Stimulated activated CD8-positive, alpha-beta memory T cell treated with anti-CD3 and anti-CD28 coated beads, Interleukin-7, amount 100 ng/mL, for 24 hours (primary cell): ENCODE results near the gene BPIFB4.
"Not testable (repeated sequence)": the region's sequence is repeated elsewhere in the genome, so short reads cannot be mapped to it uniquely, and the experiment has no call there.

Source experiments
- DNase-seq: peaks from one replicate; pipeline ENCODE4 v3.0.0-alpha.2; 2020; ENCODE audit warnings: low read depth

Gene BPIFB4

GRCh38 chr20:33091147-33091546 lies 11.7 kb downstream of the BPIFB4 start:
- DNase-seq: no peak

GRCh38 chr20:33091693-33092092 lies 12.2 kb downstream of the BPIFB4 start:
- no peak for DNase-seq

DNA sequence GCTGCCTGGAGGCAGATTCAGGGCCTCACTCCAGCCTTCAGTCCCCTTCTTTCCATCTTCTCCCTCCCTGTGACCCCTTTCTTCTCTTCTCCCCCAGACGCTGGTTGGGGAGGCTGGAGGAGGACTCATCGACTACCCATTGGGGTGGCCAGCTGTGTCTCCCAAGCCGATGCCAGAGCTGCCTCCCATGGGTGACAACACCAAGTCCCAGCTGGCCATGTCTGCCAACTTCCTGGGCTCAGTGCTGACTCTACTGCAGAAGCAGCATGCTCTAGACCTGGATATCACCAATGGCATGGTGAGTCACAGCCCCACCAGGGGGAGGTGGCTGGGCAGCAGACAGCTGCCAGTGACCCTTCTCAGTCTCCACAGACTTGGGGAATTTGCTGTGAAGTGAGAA lies 12.9 kb downstream of the BPIFB4 start:
- no peak for DNase-seq

GRCh38 chr20:33093074-33093473 lies 13.6 kb downstream of the BPIFB4 start:
- no peak for DNase-seq

DNA sequence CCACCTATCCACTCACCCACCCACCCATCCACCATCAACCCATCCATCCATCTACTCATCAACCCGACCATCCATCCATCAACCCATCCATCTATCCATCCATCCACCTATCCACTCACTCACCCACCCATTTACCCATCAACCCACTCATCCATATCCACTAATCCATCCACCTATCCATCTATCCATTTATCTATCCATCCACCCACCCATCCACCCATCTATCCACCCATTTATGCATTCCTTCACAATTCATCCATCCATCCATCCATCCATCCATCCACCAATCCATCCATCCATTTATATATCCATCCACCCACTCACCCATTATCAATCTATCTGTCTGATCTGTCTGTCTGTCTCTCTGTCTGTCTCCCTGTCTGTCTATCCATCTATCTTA lies 14.1 kb downstream of the BPIFB4 start:
- DNase-seq: no peak

GRCh38 chr20:33095249-33095648 lies 15.8 kb downstream of the BPIFB4 start:
- DNase-seq: no peak

GRCh38 chr20:33095902-33096584 lies 16.6 kb downstream of the BPIFB4 start:
- peak; percentile 1 for DNase-seq

DNA sequence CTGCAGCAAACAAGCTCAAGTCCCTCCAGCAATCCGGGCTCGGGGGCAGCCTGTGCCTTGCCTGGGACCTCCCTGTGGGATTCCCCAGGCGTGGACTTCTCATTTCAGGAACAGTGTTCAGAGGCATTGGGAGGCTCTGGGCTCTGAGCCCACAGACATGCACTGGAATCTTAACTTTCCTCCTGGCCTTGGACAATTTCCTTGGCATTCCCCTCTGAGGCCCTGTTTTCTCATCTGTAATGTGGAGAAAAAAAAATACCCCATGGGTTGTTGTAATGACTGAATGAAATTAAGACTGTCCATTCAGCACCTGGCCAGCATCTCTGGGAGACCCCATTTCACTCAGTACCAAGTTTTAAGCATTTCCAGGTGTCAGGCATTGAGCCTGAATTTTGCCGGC lies 17.6 kb downstream of the BPIFB4 start:
- no peak for DNase-seq

DNA sequence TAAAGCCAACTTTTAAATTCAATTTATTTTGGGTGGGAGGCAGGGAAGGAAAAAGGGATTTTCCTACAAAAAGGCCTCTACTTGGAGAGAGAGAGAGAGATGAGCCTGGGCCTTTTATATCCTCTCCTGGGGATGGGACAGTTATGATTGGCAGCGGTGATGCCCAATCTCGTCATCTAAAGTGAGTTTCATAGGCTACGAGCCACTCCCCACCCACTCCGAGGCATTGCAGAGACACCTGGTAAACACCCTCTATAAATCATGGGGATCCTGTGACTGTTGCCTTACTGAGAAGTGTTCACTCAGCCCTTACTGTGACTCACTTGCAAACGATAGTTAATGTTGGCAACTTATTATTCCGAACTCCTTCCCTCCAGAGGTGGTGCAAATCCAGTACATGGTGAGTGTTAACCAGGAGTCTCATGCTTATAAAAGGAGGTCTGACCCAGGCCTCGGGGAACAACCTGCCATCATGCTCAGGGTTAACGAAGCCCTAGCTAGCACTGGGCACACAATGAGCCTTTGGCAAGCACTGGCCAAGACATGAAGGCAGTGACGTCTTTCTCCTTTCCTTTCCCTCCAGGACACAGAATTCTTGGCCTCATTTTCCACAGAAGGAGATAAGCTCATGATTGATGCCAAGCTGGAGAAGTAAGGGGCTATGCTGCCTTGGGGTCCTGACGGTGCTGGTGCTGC lies 20.5 kb downstream of the BPIFB4 start:
- DNase-seq: no peak

DNA sequence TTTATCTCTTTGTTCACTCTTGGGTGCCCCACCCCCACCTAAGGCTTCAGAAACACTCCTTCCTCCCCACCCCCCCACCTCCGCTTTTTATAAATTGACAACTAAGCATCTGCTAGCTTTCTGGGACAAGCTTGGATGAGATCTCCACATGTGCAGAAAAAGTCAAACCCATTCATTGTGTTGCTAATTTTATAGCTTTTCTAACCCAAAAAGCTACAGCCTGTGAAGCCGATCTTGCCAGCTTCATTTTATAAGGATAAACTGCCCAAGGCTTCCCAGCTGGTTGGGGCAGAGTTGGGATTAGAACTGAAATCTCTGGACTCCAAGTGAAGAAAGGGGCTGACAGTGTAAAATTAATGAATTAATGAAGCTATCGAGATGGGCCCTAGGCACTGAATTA lies 24.1 kb downstream of the BPIFB4 start:
- DNase-seq: no peak

GRCh38 chr20:33104336-33104735 lies 24.9 kb downstream of the BPIFB4 start:
- DNase-seq: no peak

- DNase-seq: no peak
These were observed 26.0 kb downstream of the BPIFB4 start for GRCh38 chr20:33105316-33105924.

- not testable (repeated sequence) for DNase-seq
These were observed 26.7 kb downstream of the BPIFB4 start for GRCh38 chr20:33106058-33106620.

DNA sequence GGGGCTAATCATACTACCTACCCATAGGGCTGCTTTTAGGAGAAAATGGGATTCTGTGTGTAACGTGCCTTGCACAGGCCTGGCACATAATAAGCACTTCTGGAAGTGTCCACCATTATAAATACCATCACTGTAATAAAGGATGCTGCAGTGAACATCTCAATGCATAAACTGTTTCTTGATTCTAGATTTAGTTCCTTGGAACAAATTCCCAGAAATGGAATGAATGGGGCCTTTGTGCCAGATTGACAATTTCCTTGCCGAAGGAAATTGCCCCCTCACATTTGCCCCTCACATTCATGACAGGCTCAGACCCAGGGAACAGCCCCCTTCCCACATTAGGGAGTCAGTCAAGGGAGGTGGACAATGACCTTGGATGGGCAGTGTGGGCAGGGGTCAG lies 29.2 kb downstream of the BPIFB4 start:
- no peak for DNase-seq

GRCh38 chr20:33110147-33110825 lies 30.8 kb downstream of the BPIFB4 start:
- no peak for DNase-seq

DNA sequence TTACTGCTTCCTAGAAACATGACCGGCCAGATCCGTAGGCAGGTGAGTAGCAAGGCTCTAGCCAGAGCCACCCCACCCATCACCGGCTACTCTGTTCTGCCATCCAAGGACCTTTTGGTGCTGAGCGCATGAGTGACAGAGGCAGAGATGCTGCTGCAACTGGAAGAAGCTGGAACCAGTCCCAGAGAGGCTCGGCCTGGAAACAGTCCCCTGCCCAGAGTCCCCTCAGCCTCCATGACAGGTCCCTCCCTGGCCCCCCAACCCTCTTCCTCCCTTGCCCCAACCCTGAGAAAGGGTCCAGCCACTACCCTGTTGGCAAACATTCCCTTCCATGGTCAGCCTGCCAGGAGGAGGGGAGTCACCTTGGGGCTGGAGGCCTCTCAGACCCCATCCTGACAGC lies 31.9 kb downstream of the BPIFB4 start:
- no peak for DNase-seq

GRCh38 chr20:33112547-33113386 lies 33.3 kb downstream of the BPIFB4 start:
- DNase-seq: no peak

DNA sequence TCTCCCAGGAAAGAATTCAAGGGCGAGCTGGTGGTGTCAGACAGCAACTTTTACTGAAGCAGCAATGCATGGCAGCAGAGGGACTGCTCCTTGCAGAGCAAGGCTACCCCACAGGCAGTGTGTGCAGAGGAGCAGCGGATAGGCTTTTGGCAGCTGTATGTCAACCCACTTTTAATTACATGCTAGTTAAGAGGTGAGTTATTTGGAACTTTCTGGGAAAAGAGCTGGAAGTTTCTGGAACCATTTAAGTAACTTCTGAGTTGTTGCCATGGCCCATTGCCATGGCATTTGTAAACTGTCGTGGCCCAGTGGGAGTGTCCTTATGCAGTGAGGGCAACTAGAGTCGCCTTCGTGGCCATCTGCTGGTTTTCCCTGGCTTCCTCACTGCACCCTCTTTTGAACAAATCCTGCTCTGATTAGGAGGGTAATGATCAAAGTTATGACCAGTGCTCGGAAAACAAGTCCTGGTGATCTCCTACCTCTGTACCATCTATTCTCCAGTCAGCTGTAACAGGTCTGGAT lies 34.0 kb downstream of the BPIFB4 start:
- no peak for DNase-seq

DNA sequence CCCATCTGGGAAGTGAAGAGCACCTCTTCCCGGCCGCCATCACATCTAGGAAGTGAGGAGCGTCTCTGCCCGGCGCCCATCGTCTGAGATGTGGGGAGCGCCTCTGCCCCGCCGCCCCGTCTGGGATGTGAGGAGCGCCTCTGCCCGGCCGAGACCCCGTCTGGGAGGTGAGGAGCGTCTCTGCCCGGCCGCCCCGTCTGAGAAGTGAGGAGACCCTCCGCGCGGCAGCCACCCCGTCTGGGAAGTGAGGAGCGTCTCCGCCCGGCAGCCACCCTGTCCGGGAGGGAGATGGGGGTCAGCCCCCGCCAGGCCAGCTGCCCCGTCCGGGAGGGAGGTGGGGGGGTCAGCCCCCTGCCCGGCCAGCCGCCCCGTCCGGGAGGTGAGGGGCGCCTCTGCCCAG lies 36.1 kb downstream of the BPIFB4 start:
- not testable (repeated sequence) for DNase-seq

DNA sequence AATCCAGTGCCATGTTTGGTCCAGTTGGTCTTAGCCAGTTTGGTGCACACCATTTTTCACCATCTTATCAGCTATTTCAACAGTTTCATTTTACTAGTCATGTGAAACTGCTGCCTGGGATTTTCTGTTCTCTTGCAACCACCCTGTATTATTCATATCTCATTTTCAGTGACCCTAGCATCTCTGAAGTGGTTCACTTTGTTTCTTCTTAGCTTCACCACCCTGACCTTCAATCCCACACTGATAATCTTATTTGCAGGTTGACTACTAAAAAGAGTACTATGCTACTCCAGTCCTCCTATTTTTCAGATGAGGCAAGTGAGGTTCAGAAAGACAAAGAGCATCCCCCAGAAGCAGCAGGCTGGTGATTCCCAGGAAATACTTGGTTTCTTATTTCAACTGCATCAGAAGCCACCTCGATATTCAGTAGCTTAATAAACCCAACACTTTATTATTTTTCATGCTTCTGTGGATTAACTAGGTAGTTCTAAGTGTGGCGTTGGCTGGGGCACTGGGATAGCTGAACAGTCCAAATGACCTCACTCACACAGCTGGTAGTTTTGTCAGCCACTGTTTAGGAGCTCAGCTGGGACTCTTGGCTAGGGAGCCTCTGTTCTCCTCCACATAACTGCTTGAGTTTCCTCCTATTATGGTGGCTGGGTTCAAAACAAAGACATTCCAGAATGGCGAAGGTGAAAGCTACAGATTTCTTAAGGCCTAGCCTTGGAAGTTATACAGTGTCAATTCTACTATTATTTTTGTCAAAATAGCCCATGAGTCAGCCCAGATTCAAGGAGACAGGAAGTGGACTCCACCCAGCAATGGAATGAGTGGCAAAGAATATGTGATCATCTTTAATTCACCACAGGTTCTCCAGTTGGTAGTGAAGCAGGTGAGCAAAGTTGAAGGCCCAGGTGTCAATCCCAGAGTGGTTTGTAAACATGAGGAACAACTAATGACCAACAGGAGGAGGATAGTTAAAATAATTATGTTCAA lies 40.6 kb downstream of the BPIFB4 start:
- no peak for DNase-seq
